ENCODE measurements around the gene CHST3.
"Not testable (repeated sequence)": the region's sequence is repeated elsewhere in the genome, so short reads cannot be mapped to it uniquely, and the experiment has no call there.

CHST3 gene, protein sequence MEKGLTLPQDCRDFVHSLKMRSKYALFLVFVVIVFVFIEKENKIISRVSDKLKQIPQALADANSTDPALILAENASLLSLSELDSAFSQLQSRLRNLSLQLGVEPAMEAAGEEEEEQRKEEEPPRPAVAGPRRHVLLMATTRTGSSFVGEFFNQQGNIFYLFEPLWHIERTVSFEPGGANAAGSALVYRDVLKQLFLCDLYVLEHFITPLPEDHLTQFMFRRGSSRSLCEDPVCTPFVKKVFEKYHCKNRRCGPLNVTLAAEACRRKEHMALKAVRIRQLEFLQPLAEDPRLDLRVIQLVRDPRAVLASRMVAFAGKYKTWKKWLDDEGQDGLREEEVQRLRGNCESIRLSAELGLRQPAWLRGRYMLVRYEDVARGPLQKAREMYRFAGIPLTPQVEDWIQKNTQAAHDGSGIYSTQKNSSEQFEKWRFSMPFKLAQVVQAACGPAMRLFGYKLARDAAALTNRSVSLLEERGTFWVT

DNA sequence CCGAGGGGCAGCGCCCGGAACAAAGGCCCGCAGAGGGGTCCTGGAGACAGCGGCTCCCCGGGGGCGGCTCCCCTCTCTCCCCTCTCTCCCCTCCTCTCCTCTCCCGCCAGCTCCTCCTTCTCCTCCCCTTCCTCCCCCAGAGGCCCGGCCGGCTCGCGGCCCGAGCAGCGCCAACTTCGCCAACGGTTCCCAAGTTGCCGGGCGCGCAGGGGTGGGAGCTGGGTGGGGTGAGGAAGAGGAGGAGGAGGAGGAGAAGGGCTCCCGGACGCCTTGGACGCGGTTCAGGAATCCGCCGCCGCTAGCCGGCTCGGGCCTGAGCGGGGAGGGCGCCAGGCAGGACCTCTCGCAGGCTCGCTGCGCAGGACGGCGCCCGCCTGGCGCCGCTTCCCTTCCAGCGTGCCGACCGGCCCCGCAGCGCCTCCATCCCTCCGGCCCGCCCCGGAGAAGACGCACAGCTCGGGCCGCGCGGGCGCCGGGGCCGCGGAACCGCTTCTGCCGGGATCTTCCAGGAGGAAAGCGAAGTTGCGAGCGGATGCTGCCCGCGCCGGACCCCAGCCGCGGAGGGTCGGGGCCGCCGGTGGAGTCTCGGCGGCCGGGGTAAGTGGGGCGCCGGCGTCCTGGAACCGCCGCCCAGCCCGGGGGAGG is at the start of gene CHST3:
CHST3 (plus strand) TSS at position 298 of the 645 bp plus-strand sequence. CDS start 41,448 bp downstream, outside the sequence.
- Histone ChIP-seq H3K27me3 (ENCODE audit: insufficient read depth, low read depth) (no peaks in the 10 kb centered on the region), H3K4me2 (no peak within 1 kb of the TSS), H3K27ac (no peak within 1 kb of the TSS), H3K79me2 (ENCODE audit: insufficient read depth, low read depth) (no peaks in the 10 kb centered on the region), H3K9ac (no peak within 1 kb of the TSS), H3K4me1 (ENCODE audit: low read depth, poor library complexity, severe bottlenecking) (no peaks in the 10 kb centered on the region), H3K4me3 (IDR thresholded peaks at IDR 0.05; ENCODE audit: insufficient read depth, low read depth, low read length) (no peak within 1 kb of the TSS), H2AFZ (ENCODE audit: low read depth) (no peak within 1 kb of the TSS), H4K20me1 (ENCODE audit: insufficient read depth) (no peaks in the 10 kb centered on the region), H3K36me3 (ENCODE audit: insufficient read depth) (no peaks in the 10 kb centered on the region)
- TF ChIP-seq, protein P1, sequence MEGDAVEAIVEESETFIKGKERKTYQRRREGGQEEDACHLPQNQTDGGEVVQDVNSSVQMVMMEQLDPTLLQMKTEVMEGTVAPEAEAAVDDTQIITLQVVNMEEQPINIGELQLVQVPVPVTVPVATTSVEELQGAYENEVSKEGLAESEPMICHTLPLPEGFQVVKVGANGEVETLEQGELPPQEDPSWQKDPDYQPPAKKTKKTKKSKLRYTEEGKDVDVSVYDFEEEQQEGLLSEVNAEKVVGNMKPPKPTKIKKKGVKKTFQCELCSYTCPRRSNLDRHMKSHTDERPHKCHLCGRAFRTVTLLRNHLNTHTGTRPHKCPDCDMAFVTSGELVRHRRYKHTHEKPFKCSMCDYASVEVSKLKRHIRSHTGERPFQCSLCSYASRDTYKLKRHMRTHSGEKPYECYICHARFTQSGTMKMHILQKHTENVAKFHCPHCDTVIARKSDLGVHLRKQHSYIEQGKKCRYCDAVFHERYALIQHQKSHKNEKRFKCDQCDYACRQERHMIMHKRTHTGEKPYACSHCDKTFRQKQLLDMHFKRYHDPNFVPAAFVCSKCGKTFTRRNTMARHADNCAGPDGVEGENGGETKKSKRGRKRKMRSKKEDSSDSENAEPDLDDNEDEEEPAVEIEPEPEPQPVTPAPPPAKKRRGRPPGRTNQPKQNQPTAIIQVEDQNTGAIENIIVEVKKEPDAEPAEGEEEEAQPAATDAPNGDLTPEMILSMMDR (conservative IDR thresholded peaks at IDR 0.05; ENCODE audit: low read depth, low read length): no peak

DNA sequence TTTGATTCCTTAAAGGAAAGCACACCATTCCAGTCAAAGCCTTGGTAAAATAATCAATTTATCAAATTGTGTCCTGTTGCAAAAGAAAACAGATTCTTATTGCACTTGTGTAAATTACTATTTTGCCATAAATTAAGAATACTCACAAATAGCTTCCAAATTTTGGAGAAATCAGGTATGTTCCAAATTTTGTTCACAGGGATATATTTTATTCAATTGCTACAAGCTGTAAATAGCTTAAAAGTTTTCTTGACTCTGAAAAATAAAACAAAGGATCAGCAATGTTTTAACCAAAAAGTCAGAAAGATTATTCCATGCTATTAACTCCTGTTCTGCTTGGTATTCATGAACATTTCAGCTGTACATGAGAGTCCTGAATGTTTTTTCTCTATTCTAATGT is 47.4 kb upstream of the CHST3 start:
- Histone ChIP-seq H3K36me3 (ENCODE audit: insufficient read depth) (no peaks in the 10 kb centered on the region), H3K27ac (no peak overlapping the region), H3K4me3 (IDR thresholded peaks at IDR 0.05; ENCODE audit: insufficient read depth, low read depth, low read length) (no peak overlapping the region), H3K79me2 (ENCODE audit: insufficient read depth, low read depth) (no peaks in the 10 kb centered on the region), H3K4me2 (no peak overlapping the region), H3K4me1 (ENCODE audit: low read depth, poor library complexity, severe bottlenecking) (no peaks in the 10 kb centered on the region), H2AFZ (ENCODE audit: low read depth) (no peak overlapping the region), H3K9ac (no peak overlapping the region), H4K20me1 (ENCODE audit: insufficient read depth) (no peaks in the 10 kb centered on the region), H3K27me3 (ENCODE audit: insufficient read depth, low read depth) (no peaks in the 10 kb centered on the region)
- TF ChIP-seq, protein P1 (conservative IDR thresholded peaks at IDR 0.05; ENCODE audit: low read depth, low read length): no peak

DNA sequence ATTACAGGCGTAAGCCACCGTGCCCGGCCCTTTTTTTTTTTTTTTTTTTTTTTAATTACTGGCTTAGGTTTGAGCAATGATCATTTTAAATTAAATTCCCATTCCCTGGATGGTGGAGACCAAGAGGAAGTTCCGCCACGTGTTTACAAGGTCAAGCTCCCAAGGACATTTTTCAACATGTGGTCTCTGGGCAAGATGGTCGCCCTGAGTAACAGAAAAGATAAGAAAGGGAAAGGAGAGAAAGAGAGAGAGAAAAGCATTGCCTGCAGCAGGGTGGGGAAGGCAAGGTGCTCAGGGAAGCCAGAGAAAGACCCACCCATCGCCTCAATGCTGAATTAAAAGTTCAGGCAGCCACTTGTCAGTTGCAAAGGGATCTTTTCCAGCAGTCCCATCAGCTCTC is 45.2 kb upstream of the CHST3 start:
- Histone ChIP-seq H3K79me2 (ENCODE audit: insufficient read depth, low read depth) (no peaks in the 10 kb centered on the region), H3K36me3 (ENCODE audit: insufficient read depth) (no peaks in the 10 kb centered on the region), H4K20me1 (ENCODE audit: insufficient read depth) (no peaks in the 10 kb centered on the region), H3K4me2 (no peak overlapping the region), H3K4me3 (IDR thresholded peaks at IDR 0.05; ENCODE audit: insufficient read depth, low read depth, low read length) (no peak overlapping the region), H2AFZ (ENCODE audit: low read depth) (no peak overlapping the region), H3K9ac (no peak overlapping the region), H3K27me3 (ENCODE audit: insufficient read depth, low read depth) (no peaks in the 10 kb centered on the region), H3K4me1 (ENCODE audit: low read depth, poor library complexity, severe bottlenecking) (no peaks in the 10 kb centered on the region), H3K27ac (no peak overlapping the region)
- TF ChIP-seq, protein P1 (conservative IDR thresholded peaks at IDR 0.05; ENCODE audit: low read depth, low read length): no peak

DNA sequence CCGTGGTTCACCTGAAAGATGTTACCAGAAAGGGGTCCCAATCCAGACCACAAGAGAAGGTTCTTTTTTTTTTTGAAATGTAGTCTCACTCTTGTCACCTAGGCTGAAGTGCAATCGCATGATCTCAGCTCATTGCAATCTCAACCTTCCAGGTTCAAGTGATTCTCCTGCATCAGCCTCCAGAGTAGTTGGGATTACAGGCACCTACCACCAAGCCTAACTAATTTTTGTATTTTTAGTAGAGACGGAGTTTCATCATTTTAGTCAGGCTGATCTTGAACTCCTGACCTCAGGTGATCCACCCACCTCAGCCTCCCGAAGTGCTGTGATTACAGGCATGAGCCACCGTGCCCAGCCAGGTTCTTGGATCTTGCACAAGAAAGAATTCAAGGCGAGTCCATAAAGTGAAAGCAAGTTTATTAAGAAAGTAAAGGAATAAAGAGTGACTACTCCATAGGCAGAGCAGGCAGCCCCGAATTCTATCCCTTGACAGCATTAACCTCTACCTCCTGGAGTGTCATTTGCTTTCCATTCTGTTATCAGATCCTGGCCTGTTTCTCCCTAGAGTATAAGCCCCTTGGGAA is 44.1 kb upstream of the CHST3 start:
- H2AFZ ChIP-seq (ENCODE audit: low read depth); H3K27me3 ChIP-seq (ENCODE audit: insufficient read depth, low read depth); H3K4me2 ChIP-seq; H3K9ac ChIP-seq; H3K79me2 ChIP-seq (ENCODE audit: insufficient read depth, low read depth); H3K4me1 ChIP-seq (ENCODE audit: low read depth, poor library complexity, severe bottlenecking); H3K4me3 ChIP-seq (IDR thresholded peaks at IDR 0.05; ENCODE audit: insufficient read depth, low read depth, low read length); H3K36me3 ChIP-seq (ENCODE audit: insufficient read depth); H4K20me1 ChIP-seq (ENCODE audit: insufficient read depth); H3K27ac ChIP-seq: not testable (repeated sequence)
